ENCODE data around the gene DCLK1.

DCLK1 gene

GRCh38 chr13:35736876-35737275, 394.3 kb downstream of the DCLK1 start:
- DNase-seq (ENCODE audit: low spot score), result no peak
- TF ChIP-seq CTCF (conservative IDR thresholded peaks at IDR 0.05; ENCODE audit: low read depth), result no peak
- CTCF ChIA-PET, result no interaction called here
- H3K27ac ChIP-seq, result no peak overlapping the region
- POLR2A ChIA-PET (ENCODE audit: low non-redundant PET), result no interaction called here

- TF ChIP-seq CTCF (conservative IDR thresholded peaks at IDR 0.05; ENCODE audit: low read depth), result no peak
- ChIA-PET POLR2A (ENCODE audit: low non-redundant PET) (no interaction called here), CTCF (no interaction called here)
- DNase-seq (ENCODE audit: low spot score), result no peak
- no peak overlapping the region for H3K27ac ChIP-seq
Measured at GRCh38 chr13:35733827-35734226, 397.4 kb downstream of the DCLK1 start.

DNA sequence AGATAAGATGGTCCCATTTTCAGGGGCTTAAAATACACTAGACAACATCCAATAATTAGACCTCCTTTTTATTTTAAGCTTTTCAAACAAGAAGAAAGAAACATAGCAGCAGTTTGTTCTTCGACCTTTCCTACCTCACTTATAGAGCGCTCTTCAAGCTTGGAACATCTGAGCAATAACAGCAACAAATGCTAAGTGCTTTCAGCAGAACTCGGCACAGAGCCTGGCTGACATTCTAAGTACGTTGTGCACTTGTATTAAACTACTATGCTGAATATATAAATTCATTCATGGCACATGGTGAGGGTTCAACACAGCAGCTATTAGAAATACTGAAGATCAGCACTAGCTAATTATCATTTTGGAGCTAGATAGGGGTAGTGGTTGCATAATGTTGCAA, 398.6 kb downstream of the DCLK1 start:
- TF ChIP-seq CTCF (conservative IDR thresholded peaks at IDR 0.05; ENCODE audit: low read depth), result no peak
- ChIA-PET POLR2A (ENCODE audit: low non-redundant PET) (no interaction called here), CTCF (interaction anchor here (0.6 to 0.7 kb wide), 2 partner anchors 10 to 18 kb away, joined by 3 read pairs; no protein-coding TSS in a partner anchor)
- H3K27ac ChIP-seq, result no peak overlapping the region
- no peak for DNase-seq (ENCODE audit: low spot score)

DNA sequence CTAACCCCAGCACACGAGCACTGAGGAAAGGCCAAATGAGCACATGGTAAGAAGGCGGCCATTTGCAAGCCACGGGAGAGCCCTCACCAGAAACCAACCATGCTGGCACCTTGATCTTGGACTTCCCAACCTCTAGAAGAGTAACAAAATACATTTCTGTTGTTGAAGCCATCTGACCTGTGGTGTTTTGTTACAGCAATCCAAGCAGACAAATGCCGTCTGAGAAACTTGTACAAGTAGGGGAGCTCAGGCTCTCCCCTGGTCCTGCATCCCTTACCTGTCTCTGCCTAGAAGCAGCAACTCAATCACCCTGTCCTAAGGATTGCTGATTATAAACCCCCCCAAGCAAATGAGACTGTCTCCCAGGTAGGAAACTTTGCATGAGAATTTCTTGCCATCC, 399.7 kb downstream of the DCLK1 start:
- CTCF ChIA-PET, result no interaction called here

GRCh38 chr13:35729926-35730627, 401.1 kb downstream of the DCLK1 start:
- no peak overlapping the region for H3K27ac ChIP-seq
- no peak for TF ChIP-seq CTCF (conservative IDR thresholded peaks at IDR 0.05; ENCODE audit: low read depth)
- CTCF ChIA-PET, result interaction anchor here (0.7 kb wide), 1 partner anchor 173 kb away, joined by 4 read pairs; no protein-coding TSS in a partner anchor
- DNase-seq (ENCODE audit: low spot score), result no peak
- POLR2A ChIA-PET (ENCODE audit: low non-redundant PET), result no interaction called here

More for the DNA sequence above, 399.7 kb downstream of the DCLK1 start:
- H3K27ac ChIP-seq, result no peak overlapping the region
- TF ChIP-seq CTCF (conservative IDR thresholded peaks at IDR 0.05; ENCODE audit: low read depth), result no peak
- POLR2A ChIA-PET (ENCODE audit: low non-redundant PET), result no interaction called here
- DNase-seq (ENCODE audit: low spot score), result no peak

DNA sequence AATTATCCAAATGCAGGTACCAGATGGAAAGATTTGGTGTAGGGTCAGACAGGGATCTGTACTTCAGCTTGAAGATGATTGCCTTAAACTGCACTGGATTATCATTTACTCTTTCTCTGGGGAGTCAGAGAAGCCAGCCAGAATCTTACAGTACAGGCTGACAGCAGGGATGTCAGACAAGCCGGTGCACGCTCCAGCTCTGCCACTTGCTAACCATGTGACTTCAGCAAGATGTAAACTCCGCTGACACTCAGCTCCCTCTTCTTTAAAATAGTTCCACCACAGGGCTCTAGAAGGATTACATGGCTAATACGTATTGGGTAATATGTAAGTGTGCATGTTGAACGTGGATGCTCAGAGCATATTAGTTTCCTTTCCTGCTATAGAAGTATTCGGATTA, 403.3 kb downstream of the DCLK1 start:
- TF ChIP-seq CTCF (conservative IDR thresholded peaks at IDR 0.05; ENCODE audit: low read depth), result no peak
- ChIA-PET CTCF (no interaction called here), POLR2A (ENCODE audit: low non-redundant PET) (no interaction called here)
- peak; percentile 9 for DNase-seq (ENCODE audit: low spot score)
- no peak overlapping the region for H3K27ac ChIP-seq

All from RWPE1 (cell line).